ENCODE results near the gene NSD2.

Gene NSD2

DNA sequence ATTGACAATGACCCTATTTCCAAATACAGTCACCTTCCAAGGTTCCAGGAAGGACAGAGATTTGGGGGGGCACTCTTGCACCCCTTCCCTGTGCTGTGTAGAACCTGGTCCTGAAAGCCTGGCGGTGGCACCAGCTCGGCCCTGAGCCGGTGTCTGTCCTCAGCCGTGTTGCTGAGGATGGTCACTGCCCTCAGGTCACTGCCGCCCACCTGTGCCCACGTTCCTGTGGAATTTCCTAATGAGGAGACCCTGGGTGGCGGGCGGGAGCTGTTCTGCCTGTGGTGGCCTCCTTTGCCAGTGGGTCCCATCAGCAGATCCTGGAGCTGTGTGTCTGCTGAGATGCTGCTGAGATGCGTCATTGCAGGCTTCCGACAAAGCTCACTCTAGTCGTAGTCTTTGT lies 104.7 kb downstream of the NSD2 start:
- no peak for DNase-seq (ENCODE audit: extremely low spot score)
- TF ChIP-seq LEF1 (IDR thresholded peaks at IDR 0.05; ENCODE audit: borderline replicate concordance) = no peak
- TF ChIP-seq CTBP1 (IDR thresholded peaks at IDR 0.05; ENCODE audit: borderline replicate concordance) = no peak
- TF ChIP-seq ARNT (IDR thresholded peaks at IDR 0.05) = no peak
- no peak for TF ChIP-seq SP1 (IDR thresholded peaks at IDR 0.05)
- ChIA-PET CTCF (no interaction called here), POLR2A (no interaction called here)

DNA sequence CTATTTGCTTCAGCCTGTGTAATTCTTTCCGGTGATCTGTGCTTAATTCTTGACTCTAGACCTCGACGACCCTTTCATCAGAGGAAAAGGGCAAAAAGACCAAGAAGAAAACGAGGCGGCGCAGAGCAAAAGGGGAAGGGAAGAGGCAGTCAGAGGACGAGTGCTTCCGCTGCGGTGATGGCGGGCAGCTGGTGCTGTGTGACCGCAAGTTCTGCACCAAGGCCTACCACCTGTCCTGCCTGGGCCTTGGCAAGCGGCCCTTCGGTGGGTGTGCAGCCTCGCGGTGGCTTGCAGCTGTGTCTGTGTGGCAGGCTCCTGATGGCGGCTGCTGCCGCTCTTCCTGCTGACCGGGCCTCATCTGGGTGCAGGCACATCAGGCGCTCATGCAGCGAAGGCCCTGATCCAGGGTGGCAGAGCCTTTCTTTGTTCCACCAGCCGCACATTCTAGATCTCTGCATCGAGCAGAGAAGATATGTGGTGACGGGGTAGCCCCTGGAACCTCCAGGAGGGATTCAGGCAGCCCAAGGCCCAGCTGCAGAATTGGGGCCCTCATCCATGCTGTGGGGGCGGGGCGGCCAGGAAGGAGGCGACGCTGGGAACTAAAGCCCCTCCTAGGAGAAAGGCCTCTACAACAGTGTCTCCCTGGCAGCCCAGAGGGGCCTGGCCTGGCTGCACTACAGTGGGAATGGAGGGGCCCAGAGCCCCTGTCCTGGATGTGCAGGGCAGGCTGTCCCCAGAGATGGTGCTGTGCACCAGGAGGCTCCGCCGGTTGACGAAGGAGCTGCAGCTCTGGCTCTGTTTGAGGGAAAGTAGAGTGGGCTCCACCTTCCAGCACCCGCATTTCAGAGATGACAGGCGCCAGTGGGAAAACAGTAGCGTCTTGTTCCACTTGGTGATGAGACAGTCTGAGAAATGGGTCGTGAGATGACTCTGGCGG lies 105.5 kb downstream of the NSD2 start:
- POLR2A ChIA-PET = interaction anchor here (1.4 kb wide), 1 partner anchor 33 kb away, joined by 4 read pairs; no protein-coding TSS in a partner anchor
- no peak for DNase-seq (ENCODE audit: extremely low spot score)
- TF ChIP-seq ELF4 (IDR thresholded peaks at IDR 0.05) (no peak), ARNT (IDR thresholded peaks at IDR 0.05) (no peak), FOXA1 (IDR thresholded peaks at IDR 0.05) (no peak), SP1 (IDR thresholded peaks at IDR 0.05) (no peak), TARDBP (IDR thresholded peaks at IDR 0.05) (no peak), SUZ12 (IDR thresholded peaks at IDR 0.05) (no peak), HDGF (IDR thresholded peaks at IDR 0.05; ENCODE audit: borderline replicate concordance) (no peak), ZNF384 (IDR thresholded peaks at IDR 0.05) (no peak), FOXK2 (IDR thresholded peaks at IDR 0.05) (no peak), CTBP1 (IDR thresholded peaks at IDR 0.05; ENCODE audit: borderline replicate concordance) (no peak), BHLHE40 (IDR thresholded peaks at IDR 0.05; ENCODE audit: borderline replicate concordance) (no peak), NFRKB (IDR thresholded peaks at IDR 0.05) (no peak), LEF1 (IDR thresholded peaks at IDR 0.05; ENCODE audit: borderline replicate concordance) (no peak), FOXM1 (IDR thresholded peaks at IDR 0.05; ENCODE audit: borderline replicate concordance) (no peak), L3MBTL2 (conservative IDR thresholded peaks at IDR 0.05) (no peak)
- TF ChIP-seq, protein P1, sequence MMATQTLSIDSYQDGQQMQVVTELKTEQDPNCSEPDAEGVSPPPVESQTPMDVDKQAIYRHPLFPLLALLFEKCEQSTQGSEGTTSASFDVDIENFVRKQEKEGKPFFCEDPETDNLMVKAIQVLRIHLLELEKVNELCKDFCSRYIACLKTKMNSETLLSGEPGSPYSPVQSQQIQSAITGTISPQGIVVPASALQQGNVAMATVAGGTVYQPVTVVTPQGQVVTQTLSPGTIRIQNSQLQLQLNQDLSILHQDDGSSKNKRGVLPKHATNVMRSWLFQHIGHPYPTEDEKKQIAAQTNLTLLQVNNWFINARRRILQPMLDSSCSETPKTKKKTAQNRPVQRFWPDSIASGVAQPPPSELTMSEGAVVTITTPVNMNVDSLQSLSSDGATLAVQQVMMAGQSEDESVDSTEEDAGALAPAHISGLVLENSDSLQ (IDR thresholded peaks at IDR 0.05) = no peak
- CTCF ChIA-PET = no interaction called here

DNA sequence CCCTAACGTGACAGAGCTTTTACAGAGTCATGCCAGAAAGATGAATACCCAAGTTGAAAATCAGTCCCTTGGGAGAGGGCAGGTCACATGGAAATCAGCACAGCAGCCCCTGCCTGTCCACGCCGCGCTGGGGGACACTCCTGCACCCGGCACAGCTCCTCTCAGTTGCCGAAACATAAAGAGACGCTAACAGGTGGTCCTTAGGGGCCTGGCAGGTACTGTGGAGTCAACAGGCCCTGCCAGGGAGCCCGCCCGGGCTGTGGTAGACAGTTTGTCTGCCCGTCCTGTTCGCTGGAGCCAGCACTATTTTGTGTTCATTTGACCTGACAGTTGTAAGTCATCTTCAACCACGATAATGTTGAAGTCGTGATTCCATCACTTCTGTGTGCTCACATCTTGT lies 107.0 kb downstream of the NSD2 start:
- TF ChIP-seq HDGF (IDR thresholded peaks at IDR 0.05; ENCODE audit: borderline replicate concordance) = no peak
- no peak for TF ChIP-seq ELF4 (IDR thresholded peaks at IDR 0.05)
- no peak for TF ChIP-seq FOXK2 (IDR thresholded peaks at IDR 0.05)
- TF ChIP-seq FOXA1 (IDR thresholded peaks at IDR 0.05) = no peak
- TF ChIP-seq LEF1 (IDR thresholded peaks at IDR 0.05; ENCODE audit: borderline replicate concordance) = no peak
- TF ChIP-seq NFRKB (IDR thresholded peaks at IDR 0.05) = no peak
- TF ChIP-seq ZNF384 (IDR thresholded peaks at IDR 0.05) = no peak
- TF ChIP-seq ARNT (IDR thresholded peaks at IDR 0.05) = no peak
- no peak for TF ChIP-seq SP1 (IDR thresholded peaks at IDR 0.05)
- TF ChIP-seq, protein P1 (IDR thresholded peaks at IDR 0.05) = no peak
- no peak for TF ChIP-seq L3MBTL2 (conservative IDR thresholded peaks at IDR 0.05)
- TF ChIP-seq FOXM1 (IDR thresholded peaks at IDR 0.05; ENCODE audit: borderline replicate concordance) = no peak
- no peak for TF ChIP-seq BHLHE40 (IDR thresholded peaks at IDR 0.05; ENCODE audit: borderline replicate concordance)
- TF ChIP-seq SUZ12 (IDR thresholded peaks at IDR 0.05) = no peak
- TF ChIP-seq TARDBP (IDR thresholded peaks at IDR 0.05) = no peak
- no peak for TF ChIP-seq CTBP1 (IDR thresholded peaks at IDR 0.05; ENCODE audit: borderline replicate concordance)
- ChIA-PET POLR2A (interaction anchor here (1.4 kb wide), 1 partner anchor 31 kb away, joined by 4 read pairs; no protein-coding TSS in a partner anchor), CTCF (no interaction called here)
- DNase-seq (ENCODE audit: extremely low spot score) = no peak

DNA sequence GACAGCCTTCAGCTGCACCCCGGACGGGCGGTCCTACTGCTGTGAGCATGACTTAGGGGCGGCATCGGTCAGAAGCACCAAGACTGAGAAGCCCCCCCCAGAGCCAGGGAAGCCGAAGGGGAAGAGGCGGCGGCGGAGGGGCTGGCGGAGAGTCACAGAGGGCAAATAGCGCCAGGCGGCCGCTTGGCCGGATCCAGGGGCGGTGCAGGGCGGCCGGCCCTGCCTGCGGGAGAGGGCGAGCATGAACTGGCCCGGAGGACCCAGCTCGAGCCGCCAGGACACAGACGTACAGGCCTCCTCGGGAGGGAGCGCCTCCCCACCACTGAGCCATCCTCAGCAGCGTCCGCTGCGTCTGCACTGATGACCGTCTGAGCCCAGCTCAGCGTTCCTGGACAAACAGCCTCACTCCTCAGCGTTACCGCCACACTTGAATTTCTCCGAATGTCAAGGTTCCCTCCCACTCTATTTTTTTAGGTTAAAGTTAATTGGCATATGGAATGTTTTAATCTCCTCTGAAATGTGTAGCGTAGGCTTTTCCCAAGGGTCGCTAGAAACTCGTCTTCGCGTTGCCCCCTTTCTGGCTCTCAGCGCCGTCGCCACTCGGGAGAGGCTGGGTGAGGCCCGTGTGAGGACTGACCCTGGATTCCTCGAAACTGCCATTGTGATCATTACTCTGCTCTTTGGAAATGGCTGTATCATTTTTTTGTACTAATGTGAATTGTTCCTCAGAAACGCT lies 107.7 kb downstream of the NSD2 start:
- no peak for DNase-seq (ENCODE audit: extremely low spot score)
- TF ChIP-seq TARDBP (IDR thresholded peaks at IDR 0.05) (no peak), SUZ12 (IDR thresholded peaks at IDR 0.05) (no peak), ARNT (IDR thresholded peaks at IDR 0.05) (no peak), BHLHE40 (IDR thresholded peaks at IDR 0.05; ENCODE audit: borderline replicate concordance) (no peak), NFRKB (IDR thresholded peaks at IDR 0.05) (no peak), SP1 (IDR thresholded peaks at IDR 0.05) (no peak), ZNF384 (IDR thresholded peaks at IDR 0.05) (no peak), FOXK2 (IDR thresholded peaks at IDR 0.05) (no peak), HDGF (IDR thresholded peaks at IDR 0.05; ENCODE audit: borderline replicate concordance) (no peak), CTBP1 (IDR thresholded peaks at IDR 0.05; ENCODE audit: borderline replicate concordance) (no peak), FOXM1 (IDR thresholded peaks at IDR 0.05; ENCODE audit: borderline replicate concordance) (no peak), L3MBTL2 (conservative IDR thresholded peaks at IDR 0.05) (no peak), ELF4 (IDR thresholded peaks at IDR 0.05) (no peak)
- TF ChIP-seq, protein P1 (IDR thresholded peaks at IDR 0.05) = no peak
- ChIA-PET CTCF (no interaction called here), POLR2A (no interaction called here)

DNA sequence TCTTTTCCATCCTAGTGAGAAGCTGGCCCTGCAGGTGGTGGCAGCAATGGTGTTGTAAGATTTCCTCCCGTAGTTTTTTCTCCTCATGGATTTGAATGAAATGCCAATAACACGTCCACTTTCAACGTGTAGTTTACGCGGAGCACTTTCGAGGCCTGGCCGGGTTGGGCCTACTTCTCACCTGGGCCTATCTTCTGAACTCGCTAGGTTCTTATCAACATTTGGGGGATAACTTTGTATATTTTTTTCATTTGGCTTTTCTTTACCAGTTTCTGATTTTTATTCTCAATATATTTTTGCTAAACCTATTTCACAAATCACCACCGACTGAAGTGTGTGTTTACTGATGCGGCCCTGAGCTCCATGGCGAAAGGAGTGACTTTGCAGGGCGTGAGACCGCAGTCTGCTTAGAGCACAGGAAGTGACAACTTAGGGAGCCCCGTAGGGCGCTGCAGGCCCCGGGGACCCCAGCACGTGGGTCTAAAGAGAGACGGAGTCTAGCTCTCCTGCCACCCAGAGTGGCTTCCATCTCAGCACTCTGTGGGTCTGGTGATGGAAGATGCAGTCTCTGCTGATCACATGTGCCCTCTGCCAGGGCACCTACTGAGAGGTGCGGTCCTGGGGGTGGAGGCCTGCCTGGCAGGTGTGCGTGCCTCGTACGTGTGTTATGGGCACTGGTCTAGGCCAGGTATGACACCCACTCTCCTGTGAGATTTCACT lies 108.4 kb downstream of the NSD2 start:
- CTCF ChIA-PET = interaction anchor here (0.6 kb wide), 2 partner anchors 16 to 188 kb away, joined by 3 read pairs; no protein-coding TSS in a partner anchor
- no peak for TF ChIP-seq NFRKB (IDR thresholded peaks at IDR 0.05)
- TF ChIP-seq TARDBP (IDR thresholded peaks at IDR 0.05) = no peak
- no peak for TF ChIP-seq SP1 (IDR thresholded peaks at IDR 0.05)
- TF ChIP-seq ARNT (IDR thresholded peaks at IDR 0.05) = no peak
- TF ChIP-seq ZNF384 (IDR thresholded peaks at IDR 0.05) = no peak
- no peak for TF ChIP-seq FOXK2 (IDR thresholded peaks at IDR 0.05)
- TF ChIP-seq BHLHE40 (IDR thresholded peaks at IDR 0.05; ENCODE audit: borderline replicate concordance) = no peak
- TF ChIP-seq HDGF (IDR thresholded peaks at IDR 0.05; ENCODE audit: borderline replicate concordance) = no peak
- TF ChIP-seq, protein P1 (IDR thresholded peaks at IDR 0.05) = no peak
- no peak for TF ChIP-seq ELF4 (IDR thresholded peaks at IDR 0.05)
- TF ChIP-seq FOXA1 (IDR thresholded peaks at IDR 0.05) = no peak
- TF ChIP-seq LEF1 (IDR thresholded peaks at IDR 0.05; ENCODE audit: borderline replicate concordance) = no peak
- TF ChIP-seq L3MBTL2 (conservative IDR thresholded peaks at IDR 0.05) = no peak
- TF ChIP-seq SUZ12 (IDR thresholded peaks at IDR 0.05) = no peak
- no peak for TF ChIP-seq CTBP1 (IDR thresholded peaks at IDR 0.05; ENCODE audit: borderline replicate concordance)
- TF ChIP-seq FOXM1 (IDR thresholded peaks at IDR 0.05; ENCODE audit: borderline replicate concordance) = no peak
- DNase-seq (ENCODE audit: extremely low spot score) = no peak
- POLR2A ChIA-PET = no interaction called here
